HL-60 (cell line): ENCODE data around the gene DLEC1.
A peak's percentile ranks its signal among the peaks of the same experiment; 100 is the strongest.

ENCODE experiments used
- DNase-seq, 2 experiments: peaks; one replicate each; pipeline ENCODE4 v3.0.0-alpha.2; 2010 to 2020; ENCODE audit warnings: low read depth in 1 of 2, low spot score in 1 of 2
- H3K27ac ChIP-seq: fragments of 250-450 bp; sonication (Bioruptor Pico); replicated peaks from 2 replicates; pipeline ENCODE4 v1.5.1; 2020; ENCODE audit warnings: mild to moderate bottlenecking, moderate library complexity
- H3K27me3 ChIP-seq: fragments of 250-450 bp; sonication (Bioruptor Pico); 2 replicates; pipeline ENCODE4 v1.5.1; 2021; ENCODE audit warnings: mild to moderate bottlenecking, moderate library complexity; ENCODE audit not compliant: insufficient read depth, poor library complexity, severe bottlenecking
- H3K4me3 ChIP-seq: replicated peaks from 2 replicates; pipeline ENCODE4 v1.5.1; 2011; ENCODE audit warnings: mild to moderate bottlenecking, control low read depth, low read length; ENCODE audit not compliant: insufficient read depth
- GABPA ChIP-seq: IDR thresholded peaks from 2 replicates; pipeline ENCODE4 v1.6.1; 2012; ENCODE audit warnings: low read depth
- POLR2AphosphoS5 ChIP-seq: IDR thresholded peaks from 2 replicates; pipeline ENCODE4 v1.6.1; 2012; ENCODE audit warnings: low read depth
- SPI1 ChIP-seq: IDR thresholded peaks from 2 replicates; pipeline ENCODE4 v1.6.1; 2012; ENCODE audit warnings: low read depth, mild to moderate bottlenecking, borderline replicate concordance
- TF ChIP-seq, protein P1 (sequence below): IDR thresholded peaks from 2 replicates; pipeline ENCODE4 v1.6.1; 2012; ENCODE audit warnings: low read depth; ENCODE audit not compliant: insufficient replicate concordance
- TF ChIP-seq, protein P2 (sequence below): IDR thresholded peaks from one replicate; pipeline ENCODE4 v1.5.1; 2011; ENCODE audit warnings: low read length, control low read depth, inconsistent platforms; ENCODE audit not compliant: insufficient read depth

Gene DLEC1

DNA sequence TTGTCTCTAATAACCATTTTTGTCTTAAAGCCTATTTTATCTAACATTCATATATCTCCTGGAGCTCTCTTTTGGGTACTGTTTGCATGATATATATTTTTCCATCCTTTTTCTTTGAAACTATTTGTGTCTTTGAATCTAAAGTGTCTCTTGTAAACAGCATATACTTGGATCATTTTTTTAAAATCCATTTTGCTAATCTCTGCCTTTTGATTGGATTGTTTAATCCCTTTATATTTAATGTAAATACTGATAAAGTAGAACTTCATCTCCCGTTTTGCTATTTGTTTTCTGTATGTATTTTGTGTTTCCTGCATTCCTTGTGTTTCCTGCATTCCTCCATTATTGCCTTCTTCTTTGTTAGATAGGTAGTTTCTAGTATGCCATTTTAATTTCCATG lies 66.5 kb downstream of the DLEC1 start:
- TF ChIP-seq SPI1 (no peak), POLR2AphosphoS5 (no peak), GABPA (no peak)
- TF ChIP-seq, protein P1, sequence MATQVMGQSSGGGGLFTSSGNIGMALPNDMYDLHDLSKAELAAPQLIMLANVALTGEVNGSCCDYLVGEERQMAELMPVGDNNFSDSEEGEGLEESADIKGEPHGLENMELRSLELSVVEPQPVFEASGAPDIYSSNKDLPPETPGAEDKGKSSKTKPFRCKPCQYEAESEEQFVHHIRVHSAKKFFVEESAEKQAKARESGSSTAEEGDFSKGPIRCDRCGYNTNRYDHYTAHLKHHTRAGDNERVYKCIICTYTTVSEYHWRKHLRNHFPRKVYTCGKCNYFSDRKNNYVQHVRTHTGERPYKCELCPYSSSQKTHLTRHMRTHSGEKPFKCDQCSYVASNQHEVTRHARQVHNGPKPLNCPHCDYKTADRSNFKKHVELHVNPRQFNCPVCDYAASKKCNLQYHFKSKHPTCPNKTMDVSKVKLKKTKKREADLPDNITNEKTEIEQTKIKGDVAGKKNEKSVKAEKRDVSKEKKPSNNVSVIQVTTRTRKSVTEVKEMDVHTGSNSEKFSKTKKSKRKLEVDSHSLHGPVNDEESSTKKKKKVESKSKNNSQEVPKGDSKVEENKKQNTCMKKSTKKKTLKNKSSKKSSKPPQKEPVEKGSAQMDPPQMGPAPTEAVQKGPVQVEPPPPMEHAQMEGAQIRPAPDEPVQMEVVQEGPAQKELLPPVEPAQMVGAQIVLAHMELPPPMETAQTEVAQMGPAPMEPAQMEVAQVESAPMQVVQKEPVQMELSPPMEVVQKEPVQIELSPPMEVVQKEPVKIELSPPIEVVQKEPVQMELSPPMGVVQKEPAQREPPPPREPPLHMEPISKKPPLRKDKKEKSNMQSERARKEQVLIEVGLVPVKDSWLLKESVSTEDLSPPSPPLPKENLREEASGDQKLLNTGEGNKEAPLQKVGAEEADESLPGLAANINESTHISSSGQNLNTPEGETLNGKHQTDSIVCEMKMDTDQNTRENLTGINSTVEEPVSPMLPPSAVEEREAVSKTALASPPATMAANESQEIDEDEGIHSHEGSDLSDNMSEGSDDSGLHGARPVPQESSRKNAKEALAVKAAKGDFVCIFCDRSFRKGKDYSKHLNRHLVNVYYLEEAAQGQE: no peak
- TF ChIP-seq, protein P2, sequence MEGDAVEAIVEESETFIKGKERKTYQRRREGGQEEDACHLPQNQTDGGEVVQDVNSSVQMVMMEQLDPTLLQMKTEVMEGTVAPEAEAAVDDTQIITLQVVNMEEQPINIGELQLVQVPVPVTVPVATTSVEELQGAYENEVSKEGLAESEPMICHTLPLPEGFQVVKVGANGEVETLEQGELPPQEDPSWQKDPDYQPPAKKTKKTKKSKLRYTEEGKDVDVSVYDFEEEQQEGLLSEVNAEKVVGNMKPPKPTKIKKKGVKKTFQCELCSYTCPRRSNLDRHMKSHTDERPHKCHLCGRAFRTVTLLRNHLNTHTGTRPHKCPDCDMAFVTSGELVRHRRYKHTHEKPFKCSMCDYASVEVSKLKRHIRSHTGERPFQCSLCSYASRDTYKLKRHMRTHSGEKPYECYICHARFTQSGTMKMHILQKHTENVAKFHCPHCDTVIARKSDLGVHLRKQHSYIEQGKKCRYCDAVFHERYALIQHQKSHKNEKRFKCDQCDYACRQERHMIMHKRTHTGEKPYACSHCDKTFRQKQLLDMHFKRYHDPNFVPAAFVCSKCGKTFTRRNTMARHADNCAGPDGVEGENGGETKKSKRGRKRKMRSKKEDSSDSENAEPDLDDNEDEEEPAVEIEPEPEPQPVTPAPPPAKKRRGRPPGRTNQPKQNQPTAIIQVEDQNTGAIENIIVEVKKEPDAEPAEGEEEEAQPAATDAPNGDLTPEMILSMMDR: no peak
- Histone ChIP-seq H3K4me3 (no peak overlapping the region), H3K27ac (no peak overlapping the region), H3K27me3 (no peaks in the 10 kb centered on the region)
- no peak for DNase-seq

DNA sequence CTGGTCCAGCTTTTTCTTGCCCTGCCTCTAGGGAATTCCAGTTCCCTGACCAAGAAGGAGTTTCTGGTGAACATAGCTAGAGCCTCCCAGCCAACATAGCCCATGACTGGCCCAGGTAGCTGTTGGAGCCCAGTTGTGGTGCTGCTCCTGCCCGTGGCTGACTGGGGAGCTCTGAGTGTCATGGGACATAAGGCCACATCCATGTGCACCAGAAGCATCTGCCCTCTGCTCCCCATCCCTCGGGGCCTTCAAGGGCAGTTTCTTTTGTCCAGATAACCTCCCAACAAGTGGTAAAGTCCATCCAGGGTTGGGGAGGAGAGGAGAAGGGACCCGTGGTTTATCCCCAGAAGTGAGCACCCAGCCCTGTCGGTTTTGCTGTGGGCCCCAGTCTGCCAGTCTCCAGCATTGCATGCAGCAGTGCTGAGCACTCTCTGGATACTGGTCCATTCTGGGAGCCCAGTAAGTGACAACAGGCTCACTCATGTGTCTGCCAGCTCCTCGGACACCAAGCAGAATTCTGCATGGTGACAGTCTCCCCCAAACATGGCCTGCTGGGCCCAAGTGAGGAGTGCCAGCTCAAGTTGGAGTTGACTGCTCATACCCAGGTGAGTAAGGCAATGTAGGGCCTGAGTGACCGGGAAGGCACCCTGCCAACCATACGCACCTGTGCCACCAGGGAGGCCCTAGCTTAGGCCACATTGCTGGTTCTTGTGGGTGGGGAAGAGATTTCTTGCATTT lies 69.1 kb downstream of the DLEC1 start:
- Histone ChIP-seq H3K27me3 (no peaks in the 10 kb centered on the region), H3K4me3 (no peak overlapping the region), H3K27ac (peak overlapping the region; percentile 32)
- no peak for DNase-seq
- no peak for TF ChIP-seq GABPA
- TF ChIP-seq, protein P1: no peak
- TF ChIP-seq, protein P2: no peak
- no peak for TF ChIP-seq POLR2AphosphoS5

DNA sequence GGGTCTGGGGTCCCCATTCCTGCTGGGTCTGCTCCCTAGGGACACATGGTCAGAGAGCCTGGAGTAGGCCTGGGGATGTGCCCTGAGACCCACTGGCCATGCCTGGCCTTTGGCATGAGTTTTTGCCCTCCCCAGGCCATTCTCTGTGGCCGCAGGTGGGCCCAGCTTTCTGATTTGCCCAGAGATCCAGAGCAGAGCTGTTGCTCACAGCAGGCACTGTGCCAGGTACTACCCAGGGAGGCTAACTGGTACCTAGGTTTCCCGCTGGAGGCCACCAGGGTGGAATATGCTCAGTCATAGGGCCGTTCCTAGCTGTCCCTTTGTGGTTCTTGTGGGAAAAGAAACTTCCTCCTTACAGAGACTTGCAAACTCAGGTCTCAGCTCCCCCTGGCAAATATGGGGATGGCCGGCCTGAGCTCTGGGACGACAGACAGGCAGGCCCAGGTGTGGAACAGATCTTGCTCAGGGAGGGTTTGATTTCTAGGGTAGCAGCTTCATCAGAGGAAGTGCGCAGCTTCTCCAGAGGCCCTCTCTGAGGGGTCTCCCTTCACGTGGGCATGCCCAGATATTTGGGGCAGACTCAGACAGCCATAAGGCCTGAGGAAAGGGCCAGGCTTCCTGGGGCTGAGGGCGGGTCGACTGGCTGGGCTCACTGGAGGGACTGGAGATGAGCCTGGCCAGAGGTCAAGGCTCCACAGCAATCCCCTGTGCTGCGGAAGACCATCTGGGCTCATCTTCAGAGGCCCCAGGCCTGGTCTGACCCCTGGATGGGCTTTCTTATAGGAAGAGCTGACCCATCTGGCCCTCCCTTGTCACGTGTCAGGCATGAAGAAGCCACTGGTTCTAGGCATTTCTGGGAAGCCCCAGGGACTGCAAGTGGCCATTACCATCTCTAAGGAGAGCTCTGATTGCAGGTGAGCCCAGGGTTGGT lies 69.9 kb downstream of the DLEC1 start:
- H3K27ac ChIP-seq: peak overlapping the region; percentile 44
- TF ChIP-seq POLR2AphosphoS5: peak; percentile 32; the same call in 1 of the 2 replicates
- TF ChIP-seq, protein P1: no peak
- no peaks in the 10 kb centered on the region for H3K27me3 ChIP-seq
- DNase-seq: peak in 1 of 2 experiments; percentile 91
- H3K4me3 ChIP-seq: no peak overlapping the region
